HG02610 (cell line): ENCODE measurements around the gene AGO3.

Experiments
- ATAC-seq: cut with Tn5 transposase; IDR thresholded peaks from one replicate; pipeline ENCODE4 v1.9.1; 2021; ENCODE audit warnings: mild to moderate bottlenecking, moderate library complexity; ENCODE audit not compliant: unreplicated experiment

AGO3 gene

GRCh38 chr1:36119456-36119855 lies 188.6 kb downstream of the AGO3 start:
- ATAC-seq = no peak
